ENCODE data around the gene XCR1. TPM values are rescaled to one million over a fixed set of nuclear protein-coding genes. Genes with fewer than 3 reads are reported as not detected.

The XCR1 gene
- total and polyA plus RNA-seq, 2 donors (not counting 1 experiment from before 2014, with no cell fraction given) = 0.01 TPM; not detected in 1

GRCh38 chr3:46076606-46077005 is 49.3 kb upstream of the XCR1 start:
- Mint-ChIP-seq H3K9me3 (ENCODE audit: insufficient read depth) (no peaks in the 10 kb centered on the region), H3K27me3 (peaks cover 2% of the 10 kb centered on the region), H3K27ac (no peak overlapping the region), H3K4me1 (peaks cover 5% of the 10 kb centered on the region), H3K4me3 (no peak overlapping the region)
- CTCF ChIA-PET = interaction anchor here (0.7 to 17.4 kb wide), 21 partner anchors 10 to 566 kb away, joined by 3 to 233 read pairs (median 7); partner anchors contain the start of genes CCR1, CCR5 and CXCR6
- Histone ChIP-seq H3K4me1 (ENCODE audit: control insufficient read depth in 2 of 2, insufficient read depth in 2 of 2, low read length in 2 of 2) (peaks cover 2 to 7% of the 10 kb centered on the region in 2 donors), H3K36me3 (replicated peaks in 1 of 2; ENCODE audit: control extremely low read depth in 1 of 2, control insufficient read depth in 1 of 2, extremely low read depth in 1 of 2, insufficient read depth in 2 of 2, low read length in 1 of 2) (no peaks in the 10 kb centered on the region), H3K27me3 (replicated peaks in 1 of 4; ENCODE audit: control extremely low read depth in 1 of 4, control insufficient read depth in 3 of 4, insufficient read depth in 4 of 4, low read length in 3 of 4) (no peaks in the 10 kb centered on the region), H2AFZ (ENCODE audit: insufficient read depth, low read depth, low read length, poor library complexity, severe bottlenecking) (no peak overlapping the region), H3K9ac (ENCODE audit: low read length) (no peak overlapping the region), H3K4me3 (ENCODE audit: control extremely low read depth in 1 of 5, extremely low read depth in 1 of 5, insufficient read depth in 1 of 5, low read depth in 2 of 5, low read length in 4 of 5) (no peak overlapping the region), H4K20me1 (ENCODE audit: control insufficient read depth, insufficient read depth, low read length, poor library complexity, severe bottlenecking) (no peaks in the 10 kb centered on the region), H3K27ac (ENCODE audit: low read length in 2 of 2) (no peak overlapping the region), H3K9me3 (ENCODE audit: control extremely low read depth in 1 of 3, control insufficient read depth in 2 of 3, insufficient read depth in 1 of 3, low read length in 2 of 3) (no peaks in the 10 kb centered on the region), H3K79me2 (ENCODE audit: control insufficient read depth, insufficient read depth, low read length) (no peaks in the 10 kb centered on the region), H3K4me2 (replicated peaks; ENCODE audit: low read depth, low read length, poor library complexity, severe bottlenecking) (no peak overlapping the region)
- DNase-seq = no peak
- no peak for ATAC-seq (ENCODE audit: low read depth)
- intact Hi-C loops (cut with micrococcal nuclease) = loop anchor here (5.0 kb wide), 1 partner anchor 366 kb away; no protein-coding TSS in a partner anchor
- POLR2A ChIA-PET = no interaction called here
- TF ChIP-seq EZH2 (IDR thresholded peaks at IDR 0.05; ENCODE audit: borderline replicate concordance, insufficient read depth, low read depth, low read length, poor library complexity, severe bottlenecking) = no peak
- TF ChIP-seq, protein P1, sequence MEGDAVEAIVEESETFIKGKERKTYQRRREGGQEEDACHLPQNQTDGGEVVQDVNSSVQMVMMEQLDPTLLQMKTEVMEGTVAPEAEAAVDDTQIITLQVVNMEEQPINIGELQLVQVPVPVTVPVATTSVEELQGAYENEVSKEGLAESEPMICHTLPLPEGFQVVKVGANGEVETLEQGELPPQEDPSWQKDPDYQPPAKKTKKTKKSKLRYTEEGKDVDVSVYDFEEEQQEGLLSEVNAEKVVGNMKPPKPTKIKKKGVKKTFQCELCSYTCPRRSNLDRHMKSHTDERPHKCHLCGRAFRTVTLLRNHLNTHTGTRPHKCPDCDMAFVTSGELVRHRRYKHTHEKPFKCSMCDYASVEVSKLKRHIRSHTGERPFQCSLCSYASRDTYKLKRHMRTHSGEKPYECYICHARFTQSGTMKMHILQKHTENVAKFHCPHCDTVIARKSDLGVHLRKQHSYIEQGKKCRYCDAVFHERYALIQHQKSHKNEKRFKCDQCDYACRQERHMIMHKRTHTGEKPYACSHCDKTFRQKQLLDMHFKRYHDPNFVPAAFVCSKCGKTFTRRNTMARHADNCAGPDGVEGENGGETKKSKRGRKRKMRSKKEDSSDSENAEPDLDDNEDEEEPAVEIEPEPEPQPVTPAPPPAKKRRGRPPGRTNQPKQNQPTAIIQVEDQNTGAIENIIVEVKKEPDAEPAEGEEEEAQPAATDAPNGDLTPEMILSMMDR (IDR thresholded peaks at IDR 0.05) = no peak

- Histone ChIP-seq H3K9ac (ENCODE audit: low read length) (no peak overlapping the region), H3K36me3 (replicated peaks in 1 of 2; ENCODE audit: control extremely low read depth in 1 of 2, control insufficient read depth in 1 of 2, extremely low read depth in 1 of 2, insufficient read depth in 2 of 2, low read length in 1 of 2) (no peaks in the 10 kb centered on the region), H3K27me3 (replicated peaks in 1 of 4; ENCODE audit: control extremely low read depth in 1 of 4, control insufficient read depth in 3 of 4, insufficient read depth in 4 of 4, low read length in 3 of 4) (no peaks in the 10 kb centered on the region), H3K4me3 (ENCODE audit: control extremely low read depth in 1 of 5, extremely low read depth in 1 of 5, insufficient read depth in 1 of 5, low read depth in 2 of 5, low read length in 4 of 5) (no peak overlapping the region), H4K20me1 (ENCODE audit: control insufficient read depth, insufficient read depth, low read length, poor library complexity, severe bottlenecking) (no peaks in the 10 kb centered on the region), H3K4me1 (ENCODE audit: control insufficient read depth in 2 of 2, insufficient read depth in 2 of 2, low read length in 2 of 2) (peaks cover 2 to 7% of the 10 kb centered on the region in 2 donors), H3K9me3 (ENCODE audit: control extremely low read depth in 1 of 3, control insufficient read depth in 2 of 3, insufficient read depth in 1 of 3, low read length in 2 of 3) (no peaks in the 10 kb centered on the region), H3K27ac (ENCODE audit: low read length in 2 of 2) (no peak overlapping the region), H2AFZ (ENCODE audit: insufficient read depth, low read depth, low read length, poor library complexity, severe bottlenecking) (no peak overlapping the region), H3K79me2 (ENCODE audit: control insufficient read depth, insufficient read depth, low read length) (no peaks in the 10 kb centered on the region), H3K4me2 (replicated peaks; ENCODE audit: low read depth, low read length, poor library complexity, severe bottlenecking) (no peak overlapping the region)
- no peak for ATAC-seq (ENCODE audit: low read depth)
- Mint-ChIP-seq H3K4me1 (peaks cover 6% of the 10 kb centered on the region), H3K27me3 (peaks cover 5% of the 10 kb centered on the region), H3K27ac (no peak overlapping the region), H3K9me3 (ENCODE audit: insufficient read depth) (no peaks in the 10 kb centered on the region), H3K4me3 (no peak overlapping the region)
- intact Hi-C loops (cut with micrococcal nuclease) = loop anchor here (5.0 kb wide), 1 partner anchor 366 kb away; no protein-coding TSS in a partner anchor
- WGBS (ENCODE audit: insufficient coverage) = 86% methylated on average over 1 of the region's 1 CpG
- TF ChIP-seq EZH2 (IDR thresholded peaks at IDR 0.05; ENCODE audit: borderline replicate concordance, insufficient read depth, low read depth, low read length, poor library complexity, severe bottlenecking) = no peak
- TF ChIP-seq, protein P1 (IDR thresholded peaks at IDR 0.05) = no peak
- DNase-seq = no peak
- POLR2A ChIA-PET = no interaction called here
- CTCF ChIA-PET = interaction anchor here (0.7 to 17.4 kb wide), 16 partner anchors 8 to 565 kb away, joined by 3 to 233 read pairs (median 12); partner anchors contain the start of genes CCR1, CCR5 and CXCR6
Observed at GRCh38 chr3:46075816-46076215, 48.5 kb upstream of the XCR1 start.

All from B cell (primary cell).